Measurements from ENCODE around the gene ARAP2.

ARAP2 gene

GRCh38 chr4:36173905-36174304 is 70.4 kb downstream of the ARAP2 start:
- no peak for TF ChIP-seq CTCF (IDR thresholded peaks at IDR 0.05; ENCODE audit: borderline replicate concordance, insufficient read depth, low read depth, low read length)

GRCh38 chr4:36172656-36173055 is 71.7 kb downstream of the ARAP2 start:
- no peak overlapping the region for H3K4me3 ChIP-seq (ENCODE audit: low read depth, low read length)
- TF ChIP-seq CTCF (IDR thresholded peaks at IDR 0.05; ENCODE audit: borderline replicate concordance, insufficient read depth, low read depth, low read length) = no peak

More at GRCh38 chr4:36173905-36174304, 70.4 kb downstream of the ARAP2 start:
- H3K4me3 ChIP-seq (ENCODE audit: low read depth, low read length) = no peak overlapping the region

GRCh38 chr4:36168127-36168878 is 76.0 kb downstream of the ARAP2 start:
- no peak for TF ChIP-seq CTCF (IDR thresholded peaks at IDR 0.05; ENCODE audit: borderline replicate concordance, insufficient read depth, low read depth, low read length)
- H3K4me3 ChIP-seq (ENCODE audit: low read depth, low read length) = no peak overlapping the region

GRCh38 chr4:36165631-36166005 is 78.7 kb downstream of the ARAP2 start:
- no peak for TF ChIP-seq CTCF (IDR thresholded peaks at IDR 0.05; ENCODE audit: borderline replicate concordance, insufficient read depth, low read depth, low read length)
- H3K4me3 ChIP-seq (ENCODE audit: low read depth, low read length) = no peak overlapping the region

- no peak for TF ChIP-seq CTCF (IDR thresholded peaks at IDR 0.05; ENCODE audit: borderline replicate concordance, insufficient read depth, low read depth, low read length)
Measured at GRCh38 chr4:36164900-36165630, 79.2 kb downstream of the ARAP2 start.

GRCh38 chr4:36163198-36163597 is 81.1 kb downstream of the ARAP2 start:
- TF ChIP-seq CTCF (IDR thresholded peaks at IDR 0.05; ENCODE audit: borderline replicate concordance, insufficient read depth, low read depth, low read length) = no peak
- no peak overlapping the region for H3K4me3 ChIP-seq (ENCODE audit: low read depth, low read length)

More at GRCh38 chr4:36164900-36165630, 79.2 kb downstream of the ARAP2 start:
- H3K4me3 ChIP-seq (ENCODE audit: low read depth, low read length) = no peak overlapping the region

GRCh38 chr4:36159208-36159607 is 85.1 kb downstream of the ARAP2 start:
- peak; percentile 20; the same call in 1 of the 2 replicates for TF ChIP-seq CTCF (IDR thresholded peaks at IDR 0.05; ENCODE audit: borderline replicate concordance, insufficient read depth, low read depth, low read length)
- no peak overlapping the region for H3K4me3 ChIP-seq (ENCODE audit: low read depth, low read length)
